ENCODE data around the gene RXRA. TPM values are rescaled to one million over a fixed set of nuclear protein-coding genes. Genes with fewer than 3 reads are reported as not detected.

RXRA gene
- total and polyA plus RNA-seq, 2 of the 4 experiments (the other 2 are of a cell fraction), result 7.5 to 17.9 TPM

DNA sequence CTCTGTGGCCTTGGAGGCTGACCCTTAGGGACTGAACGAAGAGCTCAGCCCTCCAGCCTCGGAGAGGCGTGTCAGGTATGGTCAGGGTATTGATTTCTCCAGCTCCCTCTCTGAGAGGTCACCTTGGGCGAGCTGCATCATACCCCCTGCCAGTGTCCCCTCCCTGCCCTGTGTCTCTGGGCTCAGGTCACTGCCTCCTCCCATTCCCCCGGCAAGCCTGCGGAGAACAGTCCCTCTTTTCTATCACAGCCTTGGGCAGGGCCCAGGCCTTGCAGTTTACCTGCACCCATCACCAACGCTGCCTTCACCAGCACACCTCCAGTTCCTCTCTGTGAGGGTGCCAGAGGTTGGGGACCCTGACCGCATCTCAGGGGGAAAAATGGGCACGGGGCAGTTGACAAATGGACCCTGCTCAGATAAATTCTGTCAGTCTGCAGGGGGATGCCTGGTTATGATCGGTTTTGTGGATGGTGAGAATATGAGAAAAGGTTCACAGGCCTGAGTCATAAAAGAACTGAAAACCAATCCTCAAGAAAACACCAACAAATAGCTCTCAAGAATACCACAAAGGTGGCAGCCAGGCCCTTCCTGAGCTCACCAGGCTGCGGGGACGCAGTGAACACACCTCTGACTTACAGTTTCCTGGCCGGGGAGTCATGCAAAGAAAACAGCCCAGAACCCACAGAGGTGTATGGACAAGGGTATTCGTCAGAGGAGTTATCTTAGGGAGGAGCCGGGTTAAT, 24.7 kb upstream of the RXRA start:
- no peak overlapping the region for H2AK5ac ChIP-seq (ENCODE audit: low read depth, low read length)

More for the DNA sequence above, 24.7 kb upstream of the RXRA start:
- no peak overlapping the region for H3K14ac ChIP-seq (replicated peaks; ENCODE audit: low read depth, low read length)
- H3K4ac ChIP-seq (ENCODE audit: low read depth, low read length), result no peak overlapping the region
- H3K9me1 ChIP-seq (ENCODE audit: insufficient read depth, low read length), result no peaks in the 10 kb centered on the region
- peaks cover 47% of the 10 kb centered on the region for H3K27me3 ChIP-seq (ENCODE audit: control insufficient read depth, insufficient read depth, low read length)
- H3K4me3 ChIP-seq (ENCODE audit: insufficient read depth, low read depth, low read length), result no peak overlapping the region
- intact Hi-C loops (cut with micrococcal nuclease), result no loop called here
- H2AFZ ChIP-seq (replicated peaks; ENCODE audit: low read length, poor library complexity), result no peak overlapping the region
- H4K91ac ChIP-seq (ENCODE audit: insufficient read depth, low read depth, low read length), result no peak overlapping the region
- no peak overlapping the region for H4K8ac ChIP-seq (ENCODE audit: low read depth in 2 of 2, low read length in 2 of 2)
- no peak overlapping the region for H3K56ac ChIP-seq (ENCODE audit: extremely low read depth, insufficient read depth, low read length)
- no peak for DNase-seq
- TF ChIP-seq MAFK (IDR thresholded peaks at IDR 0.05; ENCODE audit: low read depth, low read length), result no peak
- no peak for TF ChIP-seq MXI1 (IDR thresholded peaks at IDR 0.05; ENCODE audit: borderline replicate concordance, low read depth, low read length)
- TF ChIP-seq SMC3 (IDR thresholded peaks at IDR 0.05; ENCODE audit: low read depth, low read length), result no peak
- TF ChIP-seq CEBPB (IDR thresholded peaks at IDR 0.05; ENCODE audit: low read depth, low read length), result no peak
- no peak for TF ChIP-seq BHLHE40 (IDR thresholded peaks at IDR 0.05; ENCODE audit: low read depth, low read length)
- TF ChIP-seq NFE2L2 (IDR thresholded peaks at IDR 0.05; ENCODE audit: low read depth, low read length), result no peak
- TF ChIP-seq, protein P1, sequence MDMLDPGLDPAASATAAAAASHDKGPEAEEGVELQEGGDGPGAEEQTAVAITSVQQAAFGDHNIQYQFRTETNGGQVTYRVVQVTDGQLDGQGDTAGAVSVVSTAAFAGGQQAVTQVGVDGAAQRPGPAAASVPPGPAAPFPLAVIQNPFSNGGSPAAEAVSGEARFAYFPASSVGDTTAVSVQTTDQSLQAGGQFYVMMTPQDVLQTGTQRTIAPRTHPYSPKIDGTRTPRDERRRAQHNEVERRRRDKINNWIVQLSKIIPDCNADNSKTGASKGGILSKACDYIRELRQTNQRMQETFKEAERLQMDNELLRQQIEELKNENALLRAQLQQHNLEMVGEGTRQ (IDR thresholded peaks at IDR 0.05; ENCODE audit: low read depth, low read length), result no peak
- no peak for TF ChIP-seq RCOR1 (IDR thresholded peaks at IDR 0.05; ENCODE audit: insufficient replicate concordance, low read length)
- TF ChIP-seq, protein P2, sequence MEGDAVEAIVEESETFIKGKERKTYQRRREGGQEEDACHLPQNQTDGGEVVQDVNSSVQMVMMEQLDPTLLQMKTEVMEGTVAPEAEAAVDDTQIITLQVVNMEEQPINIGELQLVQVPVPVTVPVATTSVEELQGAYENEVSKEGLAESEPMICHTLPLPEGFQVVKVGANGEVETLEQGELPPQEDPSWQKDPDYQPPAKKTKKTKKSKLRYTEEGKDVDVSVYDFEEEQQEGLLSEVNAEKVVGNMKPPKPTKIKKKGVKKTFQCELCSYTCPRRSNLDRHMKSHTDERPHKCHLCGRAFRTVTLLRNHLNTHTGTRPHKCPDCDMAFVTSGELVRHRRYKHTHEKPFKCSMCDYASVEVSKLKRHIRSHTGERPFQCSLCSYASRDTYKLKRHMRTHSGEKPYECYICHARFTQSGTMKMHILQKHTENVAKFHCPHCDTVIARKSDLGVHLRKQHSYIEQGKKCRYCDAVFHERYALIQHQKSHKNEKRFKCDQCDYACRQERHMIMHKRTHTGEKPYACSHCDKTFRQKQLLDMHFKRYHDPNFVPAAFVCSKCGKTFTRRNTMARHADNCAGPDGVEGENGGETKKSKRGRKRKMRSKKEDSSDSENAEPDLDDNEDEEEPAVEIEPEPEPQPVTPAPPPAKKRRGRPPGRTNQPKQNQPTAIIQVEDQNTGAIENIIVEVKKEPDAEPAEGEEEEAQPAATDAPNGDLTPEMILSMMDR (conservative IDR thresholded peaks at IDR 0.05; ENCODE audit: low read depth, low read length), result no peak
- TF ChIP-seq, protein P3, sequence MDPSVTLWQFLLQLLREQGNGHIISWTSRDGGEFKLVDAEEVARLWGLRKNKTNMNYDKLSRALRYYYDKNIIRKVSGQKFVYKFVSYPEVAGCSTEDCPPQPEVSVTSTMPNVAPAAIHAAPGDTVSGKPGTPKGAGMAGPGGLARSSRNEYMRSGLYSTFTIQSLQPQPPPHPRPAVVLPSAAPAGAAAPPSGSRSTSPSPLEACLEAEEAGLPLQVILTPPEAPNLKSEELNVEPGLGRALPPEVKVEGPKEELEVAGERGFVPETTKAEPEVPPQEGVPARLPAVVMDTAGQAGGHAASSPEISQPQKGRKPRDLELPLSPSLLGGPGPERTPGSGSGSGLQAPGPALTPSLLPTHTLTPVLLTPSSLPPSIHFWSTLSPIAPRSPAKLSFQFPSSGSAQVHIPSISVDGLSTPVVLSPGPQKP (IDR thresholded peaks at IDR 0.05; ENCODE audit: borderline replicate concordance, low read depth, low read length), result no peak
- TF ChIP-seq RFX5 (IDR thresholded peaks at IDR 0.05; ENCODE audit: low read depth, low read length), result no peak
- TF ChIP-seq MAZ (IDR thresholded peaks at IDR 0.05; ENCODE audit: borderline replicate concordance, low read depth, low read length), result no peak
- no peak for TF ChIP-seq POLR2A (IDR thresholded peaks at IDR 0.05; ENCODE audit: low read depth, low read length)
- no TSS peak for BruUV-seq (replicated peaks)
- WGBS, 2 experiments (ENCODE audit: extremely low coverage in 2 of 2, insufficient read length in 1 of 2), result 62% methylated on average over 2 of the region's 15 CpGs; no CpG with 5 or more reads in 1 of the 2 experiments
- no peak overlapping the region for H3K9ac ChIP-seq (ENCODE audit: low read depth, low read length)
- H4K20me1 ChIP-seq (ENCODE audit: insufficient read depth, low read length), result no peaks in the 10 kb centered on the region
- H3K27ac ChIP-seq (ENCODE audit: insufficient read depth, low read length), result no peak overlapping the region
- no peak for ATAC-seq (ENCODE audit: low read depth)
- H3K9me3 ChIP-seq (ENCODE audit: control insufficient read depth, insufficient read depth, low read length), result no peaks in the 10 kb centered on the region; the same call in 1 of the 2 replicates
- dilution Hi-C loops (cut with HindIII; ENCODE audit: low sequenced_read_pairs, unreplicated experiment), result no loop called here
- no peaks in the 10 kb centered on the region for H3K4me1 ChIP-seq (ENCODE audit: control insufficient read depth, insufficient read depth, low read length)
- H3K18ac ChIP-seq (ENCODE audit: low read depth, low read length), result no peak overlapping the region
- H3K79me1 ChIP-seq (ENCODE audit: low read depth in 1 of 2, low read length in 2 of 2), result no peaks in the 10 kb centered on the region
- ChIA-PET CTCF (no interaction called here), POLR2A (ENCODE audit: unreplicated experiment) (no interaction called here)
- in situ Hi-C loops (cut with MboI; ENCODE audit: low sequenced_read_pairs), result no loop called here
- no peak overlapping the region for H2BK120ac ChIP-seq (ENCODE audit: low read depth, low read length)
- H4K5ac ChIP-seq (ENCODE audit: low read depth, low read length), result no peak overlapping the region
- H2BK5ac ChIP-seq (ENCODE audit: low read depth, low read length, poor library complexity, severe bottlenecking), result no peak overlapping the region
- no peak overlapping the region for H2BK20ac ChIP-seq (ENCODE audit: low read depth, low read length)
- H2AK9ac ChIP-seq (replicated peaks; ENCODE audit: low read depth, low read length, poor library complexity), result no peak overlapping the region
- H3K23ac ChIP-seq (ENCODE audit: low read depth, low read length), result no peak overlapping the region
- no peaks in the 10 kb centered on the region for H3K36me3 ChIP-seq (ENCODE audit: control insufficient read depth, insufficient read depth, low read length)
- no peak overlapping the region for H3K4me2 ChIP-seq (ENCODE audit: low read depth, low read length)
- no peak overlapping the region for H2BK15ac ChIP-seq (ENCODE audit: low read depth, low read length)
